HG03565 (cell line): ENCODE results near the gene IQGAP1.

Experiments used
- ATAC-seq: cut with Tn5 transposase; IDR thresholded peaks from one replicate; pipeline ENCODE4 v1.9.1; 2021; ENCODE audit warnings: mild to moderate bottlenecking, moderate library complexity; ENCODE audit not compliant: unreplicated experiment

IQGAP1 gene

DNA sequence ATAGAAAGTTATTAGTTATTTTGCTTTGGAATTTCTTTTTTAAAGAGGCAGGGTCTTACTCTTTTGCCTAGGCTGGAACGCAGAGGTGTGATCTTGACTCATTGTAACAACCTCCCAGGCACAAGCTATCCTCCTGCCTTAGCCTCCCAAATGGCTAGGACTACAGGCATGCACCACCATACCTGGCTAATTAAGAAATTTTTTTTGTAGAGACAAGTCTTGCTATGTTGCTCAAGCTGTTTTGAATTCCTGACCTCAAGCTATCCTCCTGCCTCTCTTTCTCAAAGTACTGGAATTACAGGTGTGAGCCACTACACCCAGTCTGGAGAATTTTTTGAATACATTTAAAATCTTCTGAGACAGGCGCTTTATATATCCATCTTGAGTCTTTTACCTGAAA, 49.5 kb downstream of the IQGAP1 start:
- no peak for ATAC-seq

DNA sequence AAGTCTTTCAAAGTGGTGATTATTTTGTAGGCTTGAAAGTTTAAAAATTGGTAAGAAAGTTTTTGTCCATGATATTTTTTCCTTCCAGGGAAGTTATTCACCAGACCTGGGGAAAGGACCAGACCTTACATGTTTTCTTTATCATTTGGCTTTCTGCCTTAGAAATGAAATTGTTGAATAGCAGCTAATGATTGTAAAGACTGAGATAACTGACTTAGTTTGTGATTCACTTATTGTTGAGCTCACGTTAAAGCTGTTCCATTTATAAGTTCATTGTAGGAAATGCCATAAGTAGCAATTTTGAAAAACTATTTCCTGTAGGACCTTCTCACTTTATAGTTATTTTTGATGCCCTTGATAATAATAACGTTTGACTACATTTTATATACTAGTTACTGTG, 51.9 kb downstream of the IQGAP1 start:
- ATAC-seq = no peak

DNA sequence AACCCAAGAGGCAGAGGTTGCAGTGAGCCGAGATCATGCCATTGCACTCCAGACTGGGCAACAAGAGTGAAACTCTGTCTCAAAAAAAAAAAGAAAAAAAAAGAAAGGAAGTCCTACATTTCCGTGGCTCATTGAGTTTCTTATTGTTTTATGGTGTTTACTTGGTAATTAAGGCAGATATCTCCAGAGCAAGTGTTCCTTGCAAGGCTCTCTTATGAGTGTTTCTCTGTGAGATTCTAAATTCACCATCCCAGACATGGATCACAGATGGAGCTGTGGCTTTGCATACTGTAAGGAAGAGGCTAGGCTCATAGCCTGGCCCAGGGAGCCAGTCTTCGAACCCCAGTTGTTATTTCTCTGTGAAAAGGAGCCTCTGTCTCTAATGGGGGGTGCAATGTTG, 53.0 kb downstream of the IQGAP1 start:
- ATAC-seq = no peak

DNA sequence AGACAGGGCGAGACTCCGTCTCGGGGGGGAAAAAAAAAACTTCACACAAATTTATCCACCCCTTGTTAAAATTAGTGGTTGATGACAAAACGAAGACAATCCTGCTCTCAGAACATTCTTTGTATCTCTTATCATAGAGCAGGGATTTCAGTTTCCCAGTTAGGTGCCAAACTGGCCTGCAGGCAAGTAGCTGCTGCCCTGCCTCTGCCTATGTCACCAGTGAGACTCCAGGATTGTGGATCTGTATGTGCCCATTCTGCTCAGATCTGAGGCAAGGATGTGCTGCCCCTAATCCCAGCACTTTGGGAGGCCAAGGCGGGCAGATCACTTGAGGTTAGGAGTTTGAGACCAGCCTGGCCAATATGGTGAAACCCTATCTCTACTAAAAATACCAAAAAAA, 54.4 kb downstream of the IQGAP1 start:
- no peak for ATAC-seq

DNA sequence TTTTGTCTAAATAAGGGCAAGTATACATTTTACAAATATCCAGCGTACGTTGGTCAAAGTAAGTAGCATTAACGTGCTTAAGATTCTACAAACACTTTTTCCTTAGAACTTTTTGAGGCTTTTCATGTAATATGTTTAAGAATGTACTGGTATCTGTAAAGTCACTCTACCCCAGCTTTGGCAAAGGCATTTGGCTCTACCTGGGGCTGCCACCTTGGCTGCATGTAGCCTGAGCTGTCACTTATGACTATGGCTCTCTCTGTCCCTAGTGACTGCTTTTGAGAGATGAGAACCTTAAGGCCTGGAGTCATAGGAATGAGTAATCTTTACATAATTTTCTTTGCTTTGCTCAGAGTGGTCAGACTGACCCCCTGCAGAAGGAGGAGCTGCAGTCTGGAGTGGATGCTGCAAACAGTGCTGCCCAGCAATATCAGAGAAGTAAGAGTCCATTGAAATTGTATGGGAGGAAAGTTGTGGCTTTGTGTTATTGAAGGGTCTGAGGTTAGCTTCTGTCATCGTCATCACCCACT, 61.2 kb downstream of the IQGAP1 start:
- no peak for ATAC-seq

DNA sequence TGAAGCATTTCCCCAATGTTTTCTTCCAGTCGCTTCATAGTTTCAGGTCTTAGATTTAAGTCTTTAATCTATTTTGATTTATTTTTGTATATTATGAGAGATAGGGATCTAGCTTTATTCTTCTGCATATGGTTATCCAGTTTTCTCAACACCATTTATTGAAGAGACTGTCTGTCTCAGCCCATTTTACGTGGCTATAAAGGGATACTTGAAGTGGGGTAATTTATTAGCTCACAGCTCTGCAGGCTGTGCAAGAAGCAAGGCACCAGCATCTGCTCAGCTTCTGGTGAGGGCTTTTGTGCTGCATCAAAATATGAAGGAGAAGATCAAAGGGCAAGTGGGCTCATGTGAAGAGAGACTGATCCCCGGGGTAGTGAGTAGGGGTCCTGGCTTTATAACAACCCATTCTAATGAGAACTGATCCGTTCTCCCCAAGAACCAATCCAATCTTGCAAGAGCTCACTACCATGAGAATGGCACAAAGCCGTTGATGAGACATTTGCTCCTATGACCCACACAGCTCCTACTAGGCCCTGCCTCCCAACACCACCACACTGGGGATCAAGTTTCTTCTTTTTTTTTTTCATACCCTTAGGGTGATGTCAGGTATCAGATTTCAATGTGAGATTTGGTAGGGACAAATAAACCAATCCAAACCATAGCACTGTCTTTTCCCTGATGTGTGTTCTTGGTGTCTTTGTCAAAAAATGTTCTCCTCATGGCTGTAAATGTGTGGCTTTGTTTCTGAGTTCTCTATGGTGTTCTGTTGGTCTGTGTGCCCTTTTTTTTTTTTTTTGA, 63.2 kb downstream of the IQGAP1 start:
- no peak for ATAC-seq

DNA sequence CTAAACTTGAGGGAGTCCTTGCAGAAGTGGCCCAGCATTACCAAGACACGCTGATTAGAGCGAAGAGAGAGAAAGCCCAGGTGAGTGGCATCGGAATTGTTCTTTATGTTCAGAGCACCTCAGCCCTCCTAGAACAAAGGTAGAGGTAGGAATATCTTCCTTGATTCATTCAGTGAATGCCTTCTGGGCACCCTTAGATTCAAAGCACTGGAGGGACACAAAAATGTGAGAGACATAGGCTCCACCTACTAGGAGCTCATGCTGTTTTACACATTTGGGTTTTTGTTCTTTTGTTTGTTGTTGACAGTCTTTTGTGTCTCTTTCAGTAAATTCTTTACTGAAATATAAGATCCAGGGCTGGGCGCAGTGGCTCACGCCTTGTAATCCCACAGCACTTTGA, 68.2 kb downstream of the IQGAP1 start:
- ATAC-seq = no peak

DNA sequence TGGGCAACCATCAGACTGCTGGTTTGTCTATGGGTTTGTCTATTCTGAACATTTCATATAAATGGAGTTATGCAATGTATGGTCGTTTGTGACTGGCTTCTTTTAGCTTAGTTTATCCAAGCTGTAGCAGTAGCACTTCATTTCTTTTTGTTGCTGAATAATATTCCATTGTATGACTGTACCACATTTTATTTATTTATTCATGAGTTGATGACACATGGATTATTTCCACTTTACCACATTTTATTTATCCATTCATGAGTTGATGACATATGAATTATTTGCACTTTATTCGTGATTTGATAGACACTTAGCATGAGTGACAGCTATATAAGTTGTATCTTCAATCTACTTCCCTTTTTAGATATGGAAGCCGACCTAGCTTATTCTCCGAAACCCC, 70.0 kb downstream of the IQGAP1 start:
- ATAC-seq = no peak

DNA sequence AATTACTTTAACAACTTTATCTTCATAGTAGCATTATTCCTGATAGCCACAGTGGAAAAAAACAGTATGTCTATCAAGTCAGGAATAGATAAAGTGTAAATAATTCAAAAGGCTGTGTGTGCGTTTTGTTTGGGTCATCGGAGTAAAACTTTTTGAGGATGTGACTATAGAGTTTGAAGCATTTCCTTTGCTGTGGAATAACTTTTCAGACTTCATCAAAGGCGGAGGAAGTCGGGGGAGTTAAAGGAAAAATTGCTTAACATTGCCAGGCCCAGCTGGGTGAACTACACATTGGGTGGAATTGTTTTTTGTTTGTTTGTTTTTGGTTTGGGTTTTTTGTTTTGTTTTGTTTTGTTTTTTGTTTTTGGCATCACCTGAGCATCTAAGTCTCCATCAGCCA, 71.3 kb downstream of the IQGAP1 start:
- ATAC-seq = no peak

DNA sequence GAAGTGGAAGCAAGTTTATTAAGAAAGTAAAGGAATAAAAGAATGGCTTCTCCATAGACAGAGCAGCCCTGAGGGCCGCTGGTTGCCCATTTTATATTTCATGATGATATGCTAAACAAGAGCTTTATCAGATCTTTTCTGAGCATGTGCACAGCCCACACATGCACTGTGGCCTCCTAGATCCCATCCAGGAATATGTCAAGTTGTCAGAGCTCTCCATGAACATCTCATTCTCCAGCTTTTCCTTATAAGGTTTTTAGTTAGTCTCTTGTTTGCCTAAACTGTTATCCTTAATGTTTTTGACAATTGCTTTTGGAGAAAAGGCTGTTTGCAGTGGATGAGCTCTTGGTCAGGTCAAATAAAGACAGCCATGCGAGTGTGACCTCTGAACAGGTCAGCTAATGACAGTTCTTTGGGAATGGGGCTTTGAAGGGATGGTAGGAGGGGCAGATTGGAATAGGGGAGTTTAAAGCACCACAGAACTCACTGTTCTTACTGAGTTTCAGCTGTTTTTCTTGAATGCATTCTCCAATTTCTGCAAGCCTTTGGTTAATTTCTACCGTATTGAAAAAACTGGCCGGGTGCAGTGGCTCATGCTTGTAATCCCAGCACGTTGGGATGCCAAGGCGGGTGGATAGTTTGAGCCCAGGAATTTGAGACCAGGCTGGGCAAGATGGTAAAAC, 72.2 kb downstream of the IQGAP1 start:
- ATAC-seq = no peak

DNA sequence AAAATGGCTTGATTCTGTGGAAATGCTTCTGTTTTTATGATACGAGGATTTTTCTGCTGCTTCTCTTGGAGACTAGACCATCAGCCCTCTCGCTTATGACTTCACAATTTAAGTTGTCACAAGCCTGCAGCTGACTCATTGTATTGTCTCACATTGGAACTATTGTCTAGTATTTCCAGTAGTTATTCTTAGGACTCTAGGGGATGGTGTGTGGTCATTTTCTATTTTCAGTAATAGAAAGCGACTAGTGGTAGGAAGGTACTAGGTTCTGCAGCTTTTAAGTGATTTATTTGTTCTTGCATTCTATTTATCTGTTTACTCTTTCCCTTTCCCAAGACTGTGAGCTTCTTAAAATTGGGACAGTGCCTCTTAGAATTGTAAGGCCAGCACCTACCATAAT, 75.3 kb downstream of the IQGAP1 start:
- ATAC-seq = no peak

DNA sequence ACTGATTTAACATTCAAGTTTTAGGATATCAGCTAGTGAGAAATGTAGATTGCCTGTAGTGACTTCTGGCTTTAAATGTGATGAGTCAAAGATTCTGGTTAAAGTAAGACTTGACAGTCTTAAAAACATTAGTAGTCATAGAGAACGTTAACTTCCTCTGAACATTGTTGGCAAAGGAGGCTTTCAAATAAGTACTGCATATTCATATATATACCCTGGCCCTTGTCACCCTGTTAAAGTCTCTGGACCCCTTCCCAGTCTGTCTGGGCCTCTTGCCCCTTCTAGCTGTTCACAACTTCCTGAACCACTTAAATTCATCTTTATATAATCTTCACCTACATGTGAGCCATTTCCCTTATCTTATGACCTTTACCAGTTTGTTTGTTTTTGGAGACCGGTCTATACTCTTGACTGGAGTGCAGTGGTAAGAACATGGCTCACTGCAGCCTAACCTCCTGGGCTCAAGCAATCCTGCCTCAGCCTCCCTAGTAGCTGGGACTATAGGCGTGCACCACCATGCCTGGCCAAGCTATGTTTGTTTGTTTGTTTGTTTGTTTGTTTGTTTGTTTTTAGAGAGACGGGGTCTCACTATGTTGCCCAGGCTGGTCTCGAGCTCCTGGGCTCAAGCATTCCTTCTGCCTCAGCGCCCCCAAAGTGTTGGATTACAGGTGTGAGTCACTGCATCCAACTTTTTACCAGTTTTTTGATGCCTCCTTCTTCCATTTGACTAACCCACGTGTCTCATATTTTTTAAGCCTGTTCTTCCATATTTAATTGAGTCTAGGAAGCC, 77.3 kb downstream of the IQGAP1 start:
- ATAC-seq = no peak

DNA sequence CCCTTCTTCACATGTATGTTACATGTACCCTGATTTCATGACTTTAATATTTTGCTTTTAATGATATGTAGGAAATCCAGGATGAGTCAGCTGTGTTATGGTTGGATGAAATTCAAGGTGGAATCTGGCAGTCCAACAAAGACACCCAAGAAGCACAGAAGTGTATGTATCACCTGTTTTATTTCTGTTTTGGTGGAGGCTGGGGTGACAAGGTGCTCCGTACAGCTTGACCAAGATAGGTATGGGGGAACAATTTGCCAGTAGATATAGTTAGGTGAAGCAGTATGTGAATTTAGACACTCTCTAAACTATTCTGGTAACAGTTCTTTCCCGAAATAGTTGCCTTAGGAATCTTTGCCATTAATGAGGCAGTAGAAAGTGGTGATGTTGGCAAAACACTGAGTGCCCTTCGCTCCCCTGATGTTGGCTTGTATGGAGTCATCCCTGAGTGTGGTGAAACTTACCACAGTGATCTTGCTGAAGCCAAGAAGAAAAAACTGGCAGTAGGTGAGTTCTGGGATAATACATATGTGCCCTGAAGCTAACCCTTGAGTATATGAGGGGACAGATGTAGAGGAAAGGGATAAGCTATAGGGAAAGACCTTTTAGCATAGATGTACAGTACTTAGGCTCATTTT, 78.0 kb downstream of the IQGAP1 start:
- ATAC-seq = no peak

DNA sequence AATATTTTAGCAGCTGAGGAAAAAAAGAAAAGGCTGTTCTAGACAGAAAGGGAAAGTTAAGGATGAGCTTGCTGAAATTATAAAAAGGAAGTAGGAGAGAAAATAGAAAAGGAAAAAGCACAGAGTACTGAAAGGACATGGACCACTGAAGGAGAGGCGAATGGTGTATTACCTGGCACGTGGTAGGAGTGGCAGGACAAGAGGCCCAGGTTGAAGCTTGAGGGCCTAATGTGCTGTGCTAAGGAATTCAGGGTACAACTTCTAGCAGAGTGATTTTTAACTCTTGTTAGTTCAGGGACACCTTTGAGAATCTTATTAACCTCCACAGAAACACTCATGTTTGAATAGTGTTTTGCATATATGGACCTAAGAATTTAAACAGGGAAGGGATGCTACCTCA, 81.7 kb downstream of the IQGAP1 start:
- no peak for ATAC-seq

DNA sequence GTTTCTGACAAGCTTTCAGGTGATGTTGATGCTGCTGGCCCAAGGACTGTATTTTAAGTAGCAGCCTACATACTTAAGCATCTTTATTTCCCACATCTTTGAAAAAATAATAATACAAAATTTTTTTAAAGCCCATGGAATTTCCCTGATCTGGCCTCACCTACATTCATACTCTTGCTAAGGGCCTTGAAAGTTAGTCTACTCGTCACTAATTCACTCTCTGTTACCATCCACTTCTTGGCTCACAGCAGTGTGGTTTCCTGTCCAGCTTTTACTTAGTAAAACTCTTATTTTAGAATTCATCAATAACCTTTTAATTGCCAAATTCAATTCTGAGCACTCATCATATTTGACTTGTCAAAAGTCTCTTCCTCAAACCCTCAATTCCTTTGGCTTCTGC, 82.4 kb downstream of the IQGAP1 start:
- ATAC-seq = no peak

DNA sequence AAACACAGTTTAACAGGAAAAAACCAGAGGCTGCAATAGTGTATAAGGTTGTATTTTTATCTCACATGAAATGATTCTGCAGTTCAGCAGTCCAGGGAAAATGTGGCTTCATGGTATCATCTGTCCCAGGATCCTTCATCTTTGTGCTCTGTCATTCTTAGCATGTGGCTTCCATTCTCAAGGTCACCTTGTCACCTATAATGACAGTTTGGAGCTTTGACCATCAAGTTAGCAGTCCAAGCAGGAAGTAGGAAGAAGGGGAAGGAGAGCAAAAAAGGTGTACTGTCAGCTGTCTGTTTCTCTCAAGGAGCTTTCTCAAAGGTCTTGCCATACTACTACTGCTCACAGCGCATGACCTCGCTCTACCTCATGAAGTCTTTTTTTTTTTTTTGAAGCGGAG, 83.1 kb downstream of the IQGAP1 start:
- no peak for ATAC-seq

DNA sequence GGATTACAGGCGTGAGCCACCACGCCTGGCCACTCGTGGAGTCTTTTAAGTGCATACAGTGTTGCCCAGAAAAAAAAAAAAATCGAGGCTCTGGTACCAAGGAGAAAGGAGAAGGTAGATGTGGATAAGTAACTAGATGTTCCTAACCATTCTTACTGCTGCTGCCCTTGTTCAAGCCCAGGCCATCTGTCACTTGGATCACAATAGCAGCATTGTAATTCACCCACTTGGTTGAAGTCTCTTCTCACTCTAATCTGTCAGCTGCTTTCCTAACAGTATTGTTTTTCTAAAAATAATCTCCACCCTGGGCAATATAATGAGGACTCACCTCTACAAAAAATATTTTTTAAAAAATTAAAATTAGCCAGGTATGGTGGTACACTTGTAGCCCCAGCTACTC, 83.7 kb downstream of the IQGAP1 start:
- no peak for ATAC-seq

DNA sequence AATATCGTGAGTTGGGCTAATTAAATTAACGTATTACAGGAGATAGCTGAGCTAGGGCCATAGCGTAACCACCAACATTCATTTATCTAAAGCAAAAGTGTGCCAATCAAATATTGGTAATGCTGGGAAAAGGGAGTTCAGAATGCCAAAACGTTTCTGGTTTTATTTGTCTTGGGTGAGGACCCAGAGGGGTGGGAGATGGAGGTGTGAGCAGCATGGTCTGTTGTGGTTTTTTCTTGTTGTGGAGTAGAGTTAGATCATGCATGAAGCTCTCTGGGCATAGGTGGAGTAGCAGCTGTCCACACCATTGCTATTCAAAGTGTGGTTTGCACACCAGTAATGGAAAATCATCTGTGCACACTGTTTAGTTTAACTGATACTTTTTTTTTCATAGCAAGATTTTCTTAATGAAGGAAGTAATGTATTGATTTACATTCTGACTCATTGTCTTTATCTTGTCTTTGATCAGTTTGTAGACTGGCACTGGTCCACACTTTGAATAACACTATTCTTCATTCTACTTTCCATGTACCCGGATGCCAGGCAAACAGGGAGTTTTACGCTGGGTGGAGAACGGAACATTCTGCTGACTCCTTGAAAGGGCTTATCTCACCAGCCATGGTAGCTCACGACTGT, 90.9 kb downstream of the IQGAP1 start:
- ATAC-seq = no peak

DNA sequence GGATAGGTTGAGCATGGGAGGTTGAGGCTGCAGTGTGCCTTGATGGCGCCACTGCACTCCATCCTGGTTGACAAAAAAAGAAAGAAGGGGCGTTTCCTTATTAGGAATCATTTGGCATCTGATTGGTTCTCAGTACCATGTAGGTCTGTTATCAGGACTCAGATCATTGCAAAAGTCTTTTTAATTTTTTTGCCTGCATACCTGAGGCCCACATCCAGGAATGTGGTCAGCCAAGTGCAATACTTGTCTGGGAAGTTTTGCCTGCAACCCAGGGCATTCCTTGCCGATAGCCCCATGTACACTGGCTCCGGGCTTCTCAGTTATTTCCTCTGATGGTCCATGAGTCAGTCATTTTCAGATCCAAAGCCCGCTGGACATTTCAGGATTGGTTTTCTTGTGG, 91.6 kb downstream of the IQGAP1 start:
- no peak for ATAC-seq

DNA sequence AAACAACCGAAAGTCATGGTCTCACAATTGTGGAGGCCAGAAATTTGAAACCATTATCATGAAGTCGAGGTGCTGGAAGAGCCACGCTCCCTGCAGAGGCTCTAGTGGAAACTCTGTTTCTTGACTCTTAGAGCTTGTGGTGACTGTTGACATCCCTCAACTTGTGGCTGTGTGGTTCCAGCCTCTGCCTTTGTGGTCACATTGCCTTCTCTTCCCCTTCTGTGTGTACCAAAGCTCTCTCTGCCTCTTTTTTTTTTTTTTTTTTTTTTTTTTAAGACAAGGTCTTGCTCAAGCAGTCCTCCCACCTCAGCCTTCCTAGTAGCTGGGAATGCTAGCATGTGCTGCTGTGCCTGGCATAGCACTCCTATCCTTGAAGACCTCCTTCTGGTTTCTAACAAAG, 93.0 kb downstream of the IQGAP1 start:
- ATAC-seq = no peak
